ENCODE measurements around the gene TTC16. TPM values are rescaled to one million over a fixed set of nuclear protein-coding genes. Genes with fewer than 3 reads are reported as not detected.

Gene TTC16
- total and polyA plus RNA-seq, 2 donors (not counting 1 experiment from before 2014, with no cell fraction given) = under 0.01 TPM; not detected in 1

- H3K9ac ChIP-seq (ENCODE audit: insufficient read depth, low read length) = no peak overlapping the region
- peaks cover 9% of the 10 kb centered on the region for H3K4me1 ChIP-seq (ENCODE audit: control insufficient read depth, extremely low read depth, insufficient read depth, low read length)
- peaks cover 3% of the 10 kb centered on the region for H3K36me3 ChIP-seq (ENCODE audit: control insufficient read depth, insufficient read depth, low read length)
These were observed 15.0 kb downstream of the TTC16 start for GRCh38 chr9:127730799-127731410.

GRCh38 chr9:127731938-127732337 lies 16.1 kb downstream of the TTC16 start:
- TF ChIP-seq EZH2 (IDR thresholded peaks at IDR 0.05; ENCODE audit: low read length, missing control alignments) = no peak
- TF ChIP-seq CTCF (conservative IDR thresholded peaks at IDR 0.05 in 1 of 2, IDR thresholded peaks at IDR 0.05 in 1 of 2; ENCODE audit: low read depth in 1 of 2, low read length in 2 of 2) = no peak
- peaks cover 9% of the 10 kb centered on the region for H3K4me1 ChIP-seq (ENCODE audit: control insufficient read depth, extremely low read depth, insufficient read depth, low read length)

More at GRCh38 chr9:127730799-127731410, 15.0 kb downstream of the TTC16 start:
- Histone ChIP-seq H3K4me2 (ENCODE audit: extremely low read depth, insufficient read depth, low read length) (no peak overlapping the region), H3K27me3 (ENCODE audit: control insufficient read depth, insufficient read depth, low read length) (no peaks in the 10 kb centered on the region), H3K27ac (ENCODE audit: insufficient read depth, low read length) (no peak overlapping the region), H3K79me2 (ENCODE audit: control insufficient read depth, insufficient read depth, low read length) (no peaks in the 10 kb centered on the region), H3K9me3 (ENCODE audit: control insufficient read depth, insufficient read depth, low read depth, low read length) (no peaks in the 10 kb centered on the region), H3K4me3 (replicated peaks in 1 of 4; ENCODE audit: control extremely low read depth in 1 of 4, insufficient read depth in 1 of 4, low read depth in 3 of 4, low read length in 4 of 4) (no peak overlapping the region), H4K20me1 (ENCODE audit: control insufficient read depth, extremely low read depth, insufficient read depth, low read length) (no peaks in the 10 kb centered on the region), H2AFZ (ENCODE audit: low read length) (no peak overlapping the region)
- TF ChIP-seq EZH2 (IDR thresholded peaks at IDR 0.05; ENCODE audit: low read length, missing control alignments) = no peak
- no peak for TF ChIP-seq CTCF (conservative IDR thresholded peaks at IDR 0.05 in 1 of 2, IDR thresholded peaks at IDR 0.05 in 1 of 2; ENCODE audit: low read depth in 1 of 2, low read length in 2 of 2)
- no peak for DNase-seq (ENCODE audit: low read depth in 2 of 2)

GRCh38 chr9:127732444-127732843 lies 16.6 kb downstream of the TTC16 start:
- H3K4me3 ChIP-seq (replicated peaks in 1 of 4; ENCODE audit: control extremely low read depth in 1 of 4, insufficient read depth in 1 of 4, low read depth in 3 of 4, low read length in 4 of 4) = no peak overlapping the region
- H3K27ac ChIP-seq (ENCODE audit: insufficient read depth, low read length) = no peak overlapping the region
- TF ChIP-seq CTCF (conservative IDR thresholded peaks at IDR 0.05 in 1 of 2, IDR thresholded peaks at IDR 0.05 in 1 of 2; ENCODE audit: low read depth in 1 of 2, low read length in 2 of 2) (no peak), EZH2 (IDR thresholded peaks at IDR 0.05; ENCODE audit: low read length, missing control alignments) (no peak)
- H3K9ac ChIP-seq (ENCODE audit: insufficient read depth, low read length) = no peak overlapping the region
- H4K20me1 ChIP-seq (ENCODE audit: control insufficient read depth, extremely low read depth, insufficient read depth, low read length) = no peaks in the 10 kb centered on the region
- no peaks in the 10 kb centered on the region for H3K79me2 ChIP-seq (ENCODE audit: control insufficient read depth, insufficient read depth, low read length)
- no peak overlapping the region for H3K4me2 ChIP-seq (ENCODE audit: extremely low read depth, insufficient read depth, low read length)
- no peaks in the 10 kb centered on the region for H3K9me3 ChIP-seq (ENCODE audit: control insufficient read depth, insufficient read depth, low read depth, low read length)
- peaks cover 9% of the 10 kb centered on the region for H3K4me1 ChIP-seq (ENCODE audit: control insufficient read depth, extremely low read depth, insufficient read depth, low read length)
- peaks cover 3% of the 10 kb centered on the region for H3K36me3 ChIP-seq (ENCODE audit: control insufficient read depth, insufficient read depth, low read length)
- no peak overlapping the region for H2AFZ ChIP-seq (ENCODE audit: low read length)
- DNase-seq (ENCODE audit: low read depth in 2 of 2) = no peak
- H3K27me3 ChIP-seq (ENCODE audit: control insufficient read depth, insufficient read depth, low read length) = no peaks in the 10 kb centered on the region

More at GRCh38 chr9:127731938-127732337, 16.1 kb downstream of the TTC16 start:
- no peak for DNase-seq (ENCODE audit: low read depth in 2 of 2)
- no peak overlapping the region for H3K27ac ChIP-seq (ENCODE audit: insufficient read depth, low read length)
- no peak overlapping the region for H3K4me3 ChIP-seq (replicated peaks in 1 of 4; ENCODE audit: control extremely low read depth in 1 of 4, insufficient read depth in 1 of 4, low read depth in 3 of 4, low read length in 4 of 4)
- H3K79me2 ChIP-seq (ENCODE audit: control insufficient read depth, insufficient read depth, low read length) = no peaks in the 10 kb centered on the region
- H3K36me3 ChIP-seq (ENCODE audit: control insufficient read depth, insufficient read depth, low read length) = peaks cover 3% of the 10 kb centered on the region
- no peak overlapping the region for H3K9ac ChIP-seq (ENCODE audit: insufficient read depth, low read length)
- no peak overlapping the region for H3K4me2 ChIP-seq (ENCODE audit: extremely low read depth, insufficient read depth, low read length)
- H3K9me3 ChIP-seq (ENCODE audit: control insufficient read depth, insufficient read depth, low read depth, low read length) = no peaks in the 10 kb centered on the region
- H4K20me1 ChIP-seq (ENCODE audit: control insufficient read depth, extremely low read depth, insufficient read depth, low read length) = no peaks in the 10 kb centered on the region
- no peak overlapping the region for H2AFZ ChIP-seq (ENCODE audit: low read length)
- H3K27me3 ChIP-seq (ENCODE audit: control insufficient read depth, insufficient read depth, low read length) = no peaks in the 10 kb centered on the region

All from fibroblast of lung (primary cell).